ENCODE results near the gene GRID2.

DNA sequence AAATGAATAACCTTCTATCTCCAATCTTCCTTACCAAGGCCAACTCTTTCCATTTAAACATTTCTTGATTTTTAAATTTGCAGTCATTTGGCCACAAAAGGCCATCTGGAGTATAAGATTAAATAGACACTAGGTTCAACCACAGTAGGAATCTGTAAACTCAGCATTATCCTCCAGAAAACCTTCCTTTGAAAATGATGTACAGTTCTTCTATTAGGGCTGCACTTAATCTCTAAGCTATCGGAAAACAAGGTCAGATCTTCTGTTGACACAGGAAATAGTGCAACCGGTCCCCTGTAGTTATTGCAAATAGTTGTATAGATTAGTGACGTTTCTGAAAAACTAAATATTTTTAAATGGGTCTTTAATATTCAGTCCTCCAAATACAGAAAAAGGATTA lies 1165.8 kb downstream of the GRID2 start:
- TF ChIP-seq POLR2AphosphoS5 (IDR thresholded peaks at IDR 0.05; ENCODE audit: low read depth, low read length) (no peak), TAF1 (IDR thresholded peaks at IDR 0.05; ENCODE audit: borderline replicate concordance, insufficient read depth, low read length) (no peak), SIN3A (IDR thresholded peaks at IDR 0.05; ENCODE audit: borderline replicate concordance, insufficient read depth, low read length) (no peak), FOXP2 (optimal IDR thresholded peaks at IDR 0.05; ENCODE audit: borderline replicate concordance, extremely low read depth, extremely low read length, insufficient read depth) (no peak)
- TF ChIP-seq, protein P1, sequence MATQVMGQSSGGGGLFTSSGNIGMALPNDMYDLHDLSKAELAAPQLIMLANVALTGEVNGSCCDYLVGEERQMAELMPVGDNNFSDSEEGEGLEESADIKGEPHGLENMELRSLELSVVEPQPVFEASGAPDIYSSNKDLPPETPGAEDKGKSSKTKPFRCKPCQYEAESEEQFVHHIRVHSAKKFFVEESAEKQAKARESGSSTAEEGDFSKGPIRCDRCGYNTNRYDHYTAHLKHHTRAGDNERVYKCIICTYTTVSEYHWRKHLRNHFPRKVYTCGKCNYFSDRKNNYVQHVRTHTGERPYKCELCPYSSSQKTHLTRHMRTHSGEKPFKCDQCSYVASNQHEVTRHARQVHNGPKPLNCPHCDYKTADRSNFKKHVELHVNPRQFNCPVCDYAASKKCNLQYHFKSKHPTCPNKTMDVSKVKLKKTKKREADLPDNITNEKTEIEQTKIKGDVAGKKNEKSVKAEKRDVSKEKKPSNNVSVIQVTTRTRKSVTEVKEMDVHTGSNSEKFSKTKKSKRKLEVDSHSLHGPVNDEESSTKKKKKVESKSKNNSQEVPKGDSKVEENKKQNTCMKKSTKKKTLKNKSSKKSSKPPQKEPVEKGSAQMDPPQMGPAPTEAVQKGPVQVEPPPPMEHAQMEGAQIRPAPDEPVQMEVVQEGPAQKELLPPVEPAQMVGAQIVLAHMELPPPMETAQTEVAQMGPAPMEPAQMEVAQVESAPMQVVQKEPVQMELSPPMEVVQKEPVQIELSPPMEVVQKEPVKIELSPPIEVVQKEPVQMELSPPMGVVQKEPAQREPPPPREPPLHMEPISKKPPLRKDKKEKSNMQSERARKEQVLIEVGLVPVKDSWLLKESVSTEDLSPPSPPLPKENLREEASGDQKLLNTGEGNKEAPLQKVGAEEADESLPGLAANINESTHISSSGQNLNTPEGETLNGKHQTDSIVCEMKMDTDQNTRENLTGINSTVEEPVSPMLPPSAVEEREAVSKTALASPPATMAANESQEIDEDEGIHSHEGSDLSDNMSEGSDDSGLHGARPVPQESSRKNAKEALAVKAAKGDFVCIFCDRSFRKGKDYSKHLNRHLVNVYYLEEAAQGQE (IDR thresholded peaks at IDR 0.05; ENCODE audit: insufficient read depth in 1 of 2, low read depth in 2 of 2, low read length in 2 of 2), result no peak
